H4 (cell line): Measurements from ENCODE around the gene SLC2A13. TPM values are rescaled to one million over a fixed set of nuclear protein-coding genes. Genes with fewer than 3 reads are reported as not detected.
"Not testable (repeated sequence)": the region's sequence is repeated elsewhere in the genome, so short reads cannot be mapped to it uniquely, and the experiment has no call there.

Experiments
- DNase-seq: peaks from one replicate; pipeline ENCODE4 v3.0.0-alpha.2; 2015; ENCODE audit warnings: low spot score
- total RNA-seq: library from RNA; depleted of rRNA; stranded (reverse); fragments of >200 nt; shearing (Covaris generic); gene quantifications from 2 replicates; pipeline ENCODE4 v1.2.3, GENCODE V29; 2014

The SLC2A13 gene
- total RNA-seq, 1 experiment from 2014 or later = 3.8 TPM

- no peak for DNase-seq
Measured at GRCh38 chr12:40038619-40039018, 67.3 kb downstream of the SLC2A13 start.

GRCh38 chr12:40034712-40035111 lies 71.2 kb downstream of the SLC2A13 start:
- DNase-seq = no peak

GRCh38 chr12:40034156-40034555 lies 71.7 kb downstream of the SLC2A13 start:
- DNase-seq = no peak

DNA sequence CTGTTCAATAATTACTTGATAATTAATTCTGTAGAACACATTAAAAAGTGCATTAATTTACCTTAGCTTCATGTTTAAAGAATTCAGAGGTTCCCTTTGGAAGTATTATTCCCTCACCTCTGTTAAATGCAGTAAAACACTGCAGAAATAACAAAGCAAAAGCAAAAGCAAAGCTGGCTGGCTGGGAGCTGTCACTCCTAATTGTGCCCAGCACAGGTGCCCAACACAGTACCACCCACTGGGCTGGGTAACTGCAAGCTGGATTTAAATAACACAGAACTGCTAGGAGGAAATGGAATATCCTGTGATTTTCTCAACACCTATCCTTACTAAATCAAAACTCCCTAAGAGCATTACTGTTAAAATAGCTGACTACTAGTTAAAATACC lies 72.6 kb downstream of the SLC2A13 start:
- no peak for DNase-seq

DNA sequence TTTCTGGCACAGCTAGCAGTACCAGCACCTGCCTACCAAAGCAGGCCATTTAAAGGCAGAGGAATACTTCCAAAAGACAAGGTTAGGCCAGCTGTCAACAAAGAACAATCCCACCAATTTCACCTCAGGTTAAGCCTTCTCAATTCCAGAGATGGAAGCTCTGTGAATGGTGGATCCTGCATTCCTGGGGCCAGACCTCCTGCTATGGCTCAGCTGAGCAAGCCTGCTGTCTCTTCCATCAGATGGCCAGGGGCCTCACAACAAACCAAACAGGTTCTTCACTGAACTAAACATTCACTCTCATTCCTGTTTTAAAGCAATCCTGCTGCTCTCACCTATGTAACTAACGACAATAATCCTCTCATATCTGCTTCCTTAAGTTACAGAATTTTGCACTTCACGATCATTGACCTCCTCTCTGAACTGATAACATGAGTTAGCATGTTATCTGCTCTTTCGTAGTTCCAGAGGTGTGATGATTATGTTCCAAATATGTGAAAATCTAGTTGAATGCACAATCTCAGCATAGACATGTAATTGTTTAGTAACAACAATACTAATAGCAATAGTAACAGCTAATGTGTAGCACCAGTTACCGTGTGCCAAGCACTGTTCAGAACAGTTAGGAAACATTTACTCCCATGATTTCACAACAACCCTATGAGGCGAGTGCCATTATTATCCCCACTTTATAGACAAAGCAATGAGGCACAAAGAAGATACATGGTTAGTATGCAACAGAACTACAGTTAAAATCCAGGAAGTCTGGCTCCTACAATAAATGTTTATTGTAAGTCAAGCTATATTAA lies 73.2 kb downstream of the SLC2A13 start:
- DNase-seq = no peak

DNA sequence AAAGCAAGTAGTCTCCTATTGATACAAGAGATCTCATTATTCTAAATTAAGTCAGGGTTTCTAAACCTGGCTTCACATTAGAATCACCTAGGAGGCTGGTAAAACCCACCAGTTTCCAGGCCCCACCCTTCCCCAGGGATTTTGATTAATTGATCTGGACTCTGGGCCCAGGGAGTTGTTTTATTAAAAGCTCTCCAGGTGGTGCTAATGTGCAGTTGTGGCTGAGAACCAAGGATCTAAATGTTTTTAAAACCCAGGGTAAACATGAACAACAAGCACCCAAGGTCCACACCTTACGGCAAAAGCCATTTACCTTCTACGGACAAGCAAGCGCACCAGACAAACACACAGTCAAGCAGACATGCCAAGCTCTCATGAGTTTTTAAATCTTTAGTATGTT lies 73.9 kb downstream of the SLC2A13 start:
- no peak for DNase-seq

- DNase-seq = not testable (repeated sequence)
Measured at GRCh38 chr12:40030970-40031369, 74.9 kb downstream of the SLC2A13 start.

- no peak for DNase-seq
Measured at GRCh38 chr12:40028296-40028695, 77.6 kb downstream of the SLC2A13 start.

GRCh38 chr12:40022850-40023249 lies 83.0 kb downstream of the SLC2A13 start:
- no peak for DNase-seq

DNA sequence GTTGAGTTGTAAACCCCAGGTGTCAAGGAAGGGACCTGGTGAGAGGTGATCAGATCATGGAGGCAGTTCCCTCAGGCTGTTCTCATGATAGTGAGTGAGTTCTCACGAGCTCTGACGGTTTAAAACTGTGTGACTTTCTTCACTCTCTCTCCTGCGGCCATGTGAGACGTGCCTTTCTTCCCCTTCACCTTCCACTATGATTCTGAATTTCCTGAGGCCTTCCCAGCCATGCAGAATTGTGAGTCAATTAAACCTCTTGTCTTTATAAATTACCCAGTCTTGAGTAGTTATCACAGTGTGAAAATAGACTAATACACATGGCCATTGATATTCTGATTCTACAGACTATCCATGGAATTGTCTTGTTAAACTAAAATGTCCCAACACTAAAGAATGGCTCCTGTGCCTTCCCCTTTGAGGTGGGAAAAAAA lies 85.6 kb downstream of the SLC2A13 start:
- DNase-seq = no peak

GRCh38 chr12:40017488-40017887 lies 88.4 kb downstream of the SLC2A13 start:
- DNase-seq = no peak

- peak; percentile 24 for DNase-seq
Measured at GRCh38 chr12:40016980-40017379, 88.9 kb downstream of the SLC2A13 start.

DNA sequence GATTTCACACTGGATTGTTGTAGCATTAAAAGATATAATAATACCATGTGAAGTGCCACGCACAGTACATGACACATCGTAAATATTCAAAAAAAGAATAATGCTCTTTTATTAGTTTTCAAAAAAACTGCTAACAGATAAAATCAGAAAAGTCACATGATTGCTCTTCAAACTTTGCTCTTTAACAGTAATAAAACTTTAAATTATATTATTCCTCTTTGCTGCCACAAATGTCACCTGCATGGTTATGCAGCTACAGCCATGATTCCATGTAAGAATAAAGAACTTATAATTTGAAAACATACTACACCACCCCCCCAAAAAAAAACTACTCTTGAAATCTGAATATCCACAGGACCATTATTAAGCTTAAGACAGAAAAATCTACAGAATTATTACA lies 90.0 kb downstream of the SLC2A13 start:
- no peak for DNase-seq

GRCh38 chr12:40015345-40015744 lies 90.5 kb downstream of the SLC2A13 start:
- DNase-seq = no peak

GRCh38 chr12:40013847-40014246 lies 92.0 kb downstream of the SLC2A13 start:
- no peak for DNase-seq

- DNase-seq = no peak
Measured at GRCh38 chr12:40013292-40013691, 92.6 kb downstream of the SLC2A13 start.

DNA sequence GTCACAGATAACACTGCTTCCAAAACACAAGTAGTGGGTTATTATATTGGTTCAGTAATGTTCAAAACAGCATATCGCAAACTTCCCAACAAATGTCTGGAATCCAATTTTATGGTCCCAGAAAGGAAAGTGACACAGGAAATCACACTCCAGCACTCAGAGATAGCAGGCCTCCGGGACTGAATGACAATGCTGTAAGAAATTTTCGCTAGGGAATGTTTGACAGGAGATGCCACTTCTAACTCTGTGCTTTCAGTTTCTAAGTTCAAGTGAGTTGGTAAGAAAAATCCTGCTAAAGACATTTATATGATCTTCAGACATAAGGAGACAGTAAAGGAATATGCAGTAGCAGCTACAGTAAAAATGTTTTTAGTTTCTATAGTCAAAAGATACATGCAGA lies 93.2 kb downstream of the SLC2A13 start:
- DNase-seq = no peak

DNA sequence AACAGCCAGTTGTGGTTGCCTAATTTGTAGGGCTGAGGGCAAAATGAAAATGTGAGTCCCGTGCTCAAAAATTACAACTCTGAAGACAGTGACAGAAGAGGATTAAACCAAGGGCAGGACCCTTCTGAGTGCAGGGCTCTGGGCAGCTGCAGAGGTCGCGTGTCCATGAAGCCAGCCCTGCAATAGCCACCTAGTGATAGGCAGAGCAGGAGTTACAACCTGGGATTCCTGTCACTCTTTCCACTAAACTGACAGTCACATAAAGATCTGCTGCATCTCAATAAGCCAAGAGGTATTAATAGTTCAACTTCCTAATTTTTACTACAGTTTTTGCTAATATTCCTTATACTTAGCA lies 94.1 kb downstream of the SLC2A13 start:
- no peak for DNase-seq

GRCh38 chr12:40010899-40011774 lies 94.7 kb downstream of the SLC2A13 start:
- peak; percentile 59 for DNase-seq

DNA sequence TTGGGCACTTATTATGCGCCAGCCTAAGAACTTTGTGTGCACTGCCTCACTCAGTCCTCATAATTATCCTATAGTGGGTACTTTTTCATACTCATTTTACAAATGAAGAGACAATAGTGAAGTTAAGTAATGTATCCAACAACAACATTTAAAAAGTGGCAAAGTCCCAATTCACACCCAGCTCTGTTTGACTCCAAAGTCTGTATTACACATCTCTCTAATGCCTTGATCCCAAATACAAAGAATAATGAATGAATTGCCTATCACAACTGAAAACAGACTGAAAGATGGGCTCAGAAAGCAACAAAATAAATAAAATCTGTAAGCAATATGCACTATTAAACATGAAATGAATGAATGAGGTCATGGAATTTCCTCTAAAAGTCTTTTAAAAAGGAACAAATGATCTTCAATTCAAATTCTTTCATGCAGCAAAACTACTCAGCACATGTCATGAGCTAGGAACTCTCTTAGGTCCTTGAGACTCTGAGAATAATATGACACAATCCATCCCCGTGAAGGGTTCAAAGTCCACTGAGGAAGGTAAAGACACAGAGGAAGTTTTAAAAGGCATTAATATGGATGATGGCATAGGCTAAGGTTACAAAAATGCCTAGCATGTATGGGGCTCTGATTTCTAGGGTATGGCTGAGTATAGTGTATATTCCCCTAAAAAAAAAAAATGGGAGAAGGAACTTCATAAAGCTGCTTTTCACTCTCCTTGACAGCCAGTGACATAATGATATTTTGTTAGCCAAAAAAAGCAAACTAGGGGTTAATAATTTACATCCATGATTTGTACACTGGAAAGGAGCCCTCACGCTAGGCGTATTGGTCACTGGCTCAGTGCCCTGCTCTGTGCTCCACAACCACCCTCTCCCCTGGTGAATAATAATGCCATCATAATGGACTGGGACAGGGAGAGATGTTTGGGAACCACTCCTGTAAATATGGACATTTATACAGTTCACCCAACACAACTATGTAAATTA lies 103.4 kb downstream of the SLC2A13 start:
- DNase-seq = no peak

DNA sequence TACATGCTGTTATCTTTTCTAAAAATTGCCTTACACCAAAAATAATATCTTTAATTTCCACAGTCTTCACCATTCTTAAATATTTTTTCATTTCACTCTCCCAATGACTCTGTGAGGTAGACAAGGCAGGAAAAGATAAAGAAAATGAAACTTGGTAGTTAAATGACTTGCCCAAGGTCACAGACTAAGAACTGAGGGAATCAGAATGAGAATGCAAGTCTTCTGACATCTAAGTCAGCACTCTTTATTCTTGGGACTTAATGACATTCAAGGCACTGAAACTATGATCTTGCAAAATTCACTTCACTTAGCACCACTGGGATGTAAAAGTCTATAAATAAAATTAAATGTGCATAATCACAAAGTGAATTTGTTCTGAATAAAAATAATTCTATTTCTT lies 104.5 kb downstream of the SLC2A13 start:
- DNase-seq = no peak

- no peak for DNase-seq
Measured at GRCh38 chr12:40000884-40001283, 105.0 kb downstream of the SLC2A13 start.
